ENCODE measurements around the gene HMGA1.
A peak's percentile ranks its signal among the peaks of the same experiment; 100 is the strongest.

Gene HMGA1

GRCh38 chr6:34236443-34237315, at the start of gene HMGA1:
Gene HMGA1 (plus strand): TSS chr6:34236873. CDS start chr6:34240781, 3,908 bp downstream.
- peak; percentile 94 for DNase-seq

GRCh38 chr6:34189806-34190503, 46.7 kb upstream of the HMGA1 start:
- peak; percentile 65 for DNase-seq

GRCh38 chr6:34190504-34191122, 46.1 kb upstream of the HMGA1 start:
- peak; percentile 49 for DNase-seq

GRCh38 chr6:34194772-34195171, 41.9 kb upstream of the HMGA1 start:
- DNase-seq, result no peak

GRCh38 chr6:34195726-34196115, 41.0 kb upstream of the HMGA1 start:
- no peak for DNase-seq

GRCh38 chr6:34196116-34196832, 40.4 kb upstream of the HMGA1 start:
- peak; percentile 99 for DNase-seq

- no peak for DNase-seq
Observed at GRCh38 chr6:34196833-34197195, 39.9 kb upstream of the HMGA1 start.

GRCh38 chr6:34200340-34200971, 36.2 kb upstream of the HMGA1 start:
- no peak for DNase-seq

- DNase-seq, result no peak
Observed at GRCh38 chr6:34201455-34202107, 35.1 kb upstream of the HMGA1 start.

GRCh38 chr6:34202329-34203201, 34.1 kb upstream of the HMGA1 start:
- DNase-seq, result no peak

- DNase-seq, result no peak
Observed at GRCh38 chr6:34204693-34205092, 32.0 kb upstream of the HMGA1 start.

GRCh38 chr6:34205466-34205865, 31.2 kb upstream of the HMGA1 start:
- DNase-seq, result no peak

GRCh38 chr6:34205916-34206315, 30.8 kb upstream of the HMGA1 start:
- no peak for DNase-seq

- DNase-seq, result no peak
Observed at GRCh38 chr6:34206726-34207125, 29.9 kb upstream of the HMGA1 start.

- DNase-seq, result no peak
Observed at GRCh38 chr6:34207695-34208443, 28.8 kb upstream of the HMGA1 start.

- DNase-seq, result no peak
Observed at GRCh38 chr6:34213772-34214171, 22.9 kb upstream of the HMGA1 start.

- DNase-seq, result no peak
Observed at GRCh38 chr6:34218691-34219090, 18.0 kb upstream of the HMGA1 start.

- no peak for DNase-seq
Observed at GRCh38 chr6:34223381-34223955, 13.2 kb upstream of the HMGA1 start.

- peak; percentile 95 for DNase-seq
Observed at GRCh38 chr6:34223956-34224940, 12.4 kb upstream of the HMGA1 start.
